GM21360 (cell line): Measurements from ENCODE around the gene LTBP2.
"Not testable (repeated sequence)": the region's sequence is repeated elsewhere in the genome, so short reads cannot be mapped to it uniquely, and the experiment has no call there.

ENCODE experiments used
- ATAC-seq: cut with Tn5 transposase; IDR thresholded peaks from one replicate; pipeline ENCODE4 v1.9.1; 2021; ENCODE audit warnings: mild to moderate bottlenecking, moderate library complexity; ENCODE audit not compliant: unreplicated experiment

Gene LTBP2

DNA sequence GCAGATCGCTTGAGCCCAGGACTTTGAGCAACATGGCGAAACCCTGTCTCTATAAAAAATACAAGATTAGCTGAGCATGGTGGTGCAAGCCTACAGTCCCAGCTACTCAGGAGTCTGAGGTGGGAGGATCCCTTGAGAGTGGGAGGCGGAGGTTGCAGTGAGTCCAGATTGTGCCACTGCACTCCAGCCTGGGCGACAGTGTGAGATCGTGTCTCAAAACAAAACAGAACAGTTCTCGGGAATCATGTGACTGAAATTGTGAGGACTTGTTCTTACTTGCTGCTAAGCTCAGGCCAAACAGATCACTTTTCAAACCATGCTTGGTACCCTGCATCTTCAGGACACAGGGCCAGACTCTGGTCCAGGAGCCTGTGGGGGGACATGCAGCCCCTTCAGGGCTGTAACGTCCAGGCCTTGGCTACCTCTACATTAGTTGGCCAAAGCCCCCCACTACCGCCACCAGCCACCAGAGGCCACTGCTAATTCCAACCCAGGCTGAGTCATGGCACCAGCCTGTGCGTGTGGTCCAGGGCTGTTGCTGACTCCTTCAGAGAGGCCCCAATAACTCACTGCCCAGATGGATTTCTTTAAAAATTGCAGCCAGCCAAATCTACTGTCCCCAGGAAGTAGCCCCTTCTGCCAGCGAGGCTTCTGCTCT, 152.6 kb downstream of the LTBP2 start:
- no peak for ATAC-seq

DNA sequence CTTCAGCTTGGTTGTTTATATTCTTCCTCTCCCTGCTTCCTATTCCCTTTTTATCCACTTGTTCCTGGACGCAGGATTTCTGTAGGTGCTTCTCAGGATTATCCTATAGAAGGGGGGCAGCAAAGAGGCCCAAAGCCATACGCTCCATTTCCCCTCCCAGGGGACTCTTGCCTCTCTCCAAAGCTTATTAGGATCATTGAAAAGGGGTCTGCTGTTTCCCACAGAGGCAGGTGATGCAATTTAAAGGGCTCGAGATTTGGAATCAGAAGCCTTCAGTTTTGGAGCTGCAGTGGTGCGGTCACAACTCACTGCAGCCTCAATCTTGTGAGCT, 154.5 kb downstream of the LTBP2 start:
- no peak for ATAC-seq

DNA sequence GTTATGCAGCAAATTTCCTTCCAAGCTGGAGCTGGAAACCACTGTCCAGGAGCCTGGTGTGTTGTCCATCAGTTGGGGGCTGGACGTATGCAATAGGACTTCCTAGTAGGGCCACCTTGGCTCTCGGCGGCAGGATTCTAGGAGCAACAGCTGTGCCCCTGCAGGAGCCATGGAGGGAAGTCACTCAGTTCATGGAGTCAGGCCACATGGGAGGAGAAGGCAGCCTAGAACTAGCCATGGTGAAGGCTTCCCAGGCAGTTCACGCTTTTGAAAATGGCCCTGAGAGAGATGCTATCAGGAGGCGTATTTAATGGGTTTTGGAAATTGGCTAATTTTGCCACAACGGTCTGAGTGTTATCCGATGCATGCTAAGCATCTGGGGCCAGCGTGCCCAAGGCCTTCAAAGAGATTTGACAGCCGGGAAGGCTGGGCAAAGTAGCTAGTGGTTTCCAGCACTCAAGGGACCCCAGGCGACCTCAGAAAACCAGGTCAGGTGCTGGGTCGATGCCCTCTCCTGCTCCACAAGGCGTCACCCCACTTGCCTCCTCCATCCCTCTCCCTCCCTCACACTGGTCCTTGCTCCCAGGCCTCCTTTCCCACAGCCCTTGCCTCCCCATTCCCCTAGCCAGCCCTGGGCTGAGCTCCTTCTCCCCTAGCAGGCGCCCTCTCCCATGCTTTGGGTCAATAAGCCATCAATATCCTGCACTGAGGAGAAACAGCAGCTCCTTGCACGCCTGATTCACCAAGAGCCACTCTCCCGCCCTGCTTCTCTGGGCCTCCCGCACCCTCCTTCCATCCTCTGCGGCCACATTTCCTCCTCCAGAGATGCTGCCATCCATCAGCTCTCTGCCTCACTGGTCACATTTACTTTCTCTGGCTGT, 155.1 kb downstream of the LTBP2 start:
- ATAC-seq = no peak

DNA sequence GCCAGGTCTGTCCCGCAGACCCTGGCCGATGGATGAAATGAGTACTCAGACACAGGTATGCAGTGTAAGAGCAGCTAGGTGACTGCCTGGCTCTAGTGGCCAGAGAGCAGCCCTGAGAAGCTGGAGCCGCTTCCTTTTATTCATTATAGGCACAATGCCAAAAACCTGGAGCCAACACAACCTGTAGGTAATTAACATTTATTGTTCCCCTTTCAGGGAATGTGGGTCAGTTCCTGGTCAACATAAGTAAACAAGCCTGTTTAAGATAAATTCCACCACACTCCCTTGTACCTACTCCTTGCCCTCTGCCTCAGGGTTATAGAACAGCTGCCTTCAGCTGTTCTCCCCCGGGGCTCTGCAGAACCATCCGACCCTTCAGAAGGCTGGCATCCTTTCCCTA, 157.6 kb downstream of the LTBP2 start:
- ATAC-seq = not testable (repeated sequence)
